ENCODE results near the gene INAFM2.

The INAFM2 gene

GRCh38 chr15:40332113-40332781 is 8.8 kb downstream of the INAFM2 start:
- TF ChIP-seq CTCF (IDR thresholded peaks at IDR 0.05; ENCODE audit: insufficient read depth, low read length, missing control alignments), result no peak
- ChIA-PET POLR2A (interaction anchor here (0.8 to 6.8 kb wide), 2 partner anchors 8 to 37 kb away, joined by 3 to 81 read pairs; partner anchors contain the start of gene CCDC9B), CTCF (interaction anchor here (0.9 to 21.8 kb wide), 4 partner anchors 7 to 91 kb away, joined by 3 to 385 read pairs (median 144); partner anchors contain the start of genes CCDC9B, INAFM2 and PLCB2)
- no peak overlapping the region for H3K4me3 ChIP-seq (ENCODE audit: low read depth, low read length)
- DNase-seq (ENCODE audit: low read depth, low spot score), result no peak

DNA sequence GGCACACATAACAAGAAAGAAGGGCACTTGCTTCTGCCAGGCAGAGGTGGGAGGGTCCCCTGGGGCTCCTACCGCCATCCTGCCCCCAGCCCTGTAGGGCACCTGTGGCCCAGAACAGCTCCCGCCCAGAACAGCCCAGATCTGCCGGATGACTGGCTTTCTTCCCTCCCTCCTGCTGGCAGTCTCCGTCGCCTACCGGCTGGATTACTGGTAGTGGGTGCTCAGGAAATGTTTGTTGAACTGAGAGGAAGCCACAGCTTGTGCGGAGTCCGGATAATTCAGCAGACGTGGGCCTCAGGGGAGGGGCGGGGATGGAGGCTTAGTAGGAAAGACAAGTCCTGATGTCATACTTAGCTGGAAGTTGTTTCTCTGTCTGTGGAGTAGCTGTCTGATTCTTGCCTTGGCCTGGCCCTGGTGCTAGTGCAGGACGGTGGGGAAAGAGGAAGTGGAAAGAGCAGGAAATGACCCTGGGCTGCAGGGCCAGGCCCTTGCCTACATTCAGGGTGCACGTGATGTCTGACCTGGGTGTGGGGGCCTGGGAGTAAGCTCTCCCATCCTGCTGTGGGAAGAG is 10.5 kb downstream of the INAFM2 start:
- no peak for DNase-seq (ENCODE audit: low read depth, low spot score)
- CTCF ChIA-PET, result interaction anchor here (1.1 to 21.8 kb wide), 6 partner anchors 5 to 57 kb away, joined by 3 to 385 read pairs (median 60); partner anchors contain the start of genes INAFM2, KNSTRN and PLCB2
- H3K4me3 ChIP-seq (ENCODE audit: low read depth, low read length), result no peak overlapping the region
- POLR2A ChIA-PET, result interaction anchor here (0.7 to 1.5 kb wide), 4 partner anchors 8 to 72 kb away, joined by 4 to 7 read pairs (median 4); partner anchors contain the start of genes INAFM2 and IVD
- TF ChIP-seq CTCF (IDR thresholded peaks at IDR 0.05; ENCODE audit: insufficient read depth, low read length, missing control alignments), result peak; percentile 10

GRCh38 chr15:40334541-40334940 is 11.0 kb downstream of the INAFM2 start:
- CTCF ChIA-PET, result interaction anchor here (1.1 to 21.8 kb wide), 6 partner anchors 6 to 58 kb away, joined by 3 to 385 read pairs (median 60); partner anchors contain the start of genes INAFM2, KNSTRN and PLCB2
- H3K4me3 ChIP-seq (ENCODE audit: low read depth, low read length), result no peak overlapping the region
- no peak for DNase-seq (ENCODE audit: low read depth, low spot score)
- POLR2A ChIA-PET, result interaction anchor here (0.9 to 1.5 kb wide), 2 partner anchors 9 to 12 kb away, joined by 4 to 7 read pairs; partner anchors contain the start of gene INAFM2
- TF ChIP-seq CTCF (IDR thresholded peaks at IDR 0.05; ENCODE audit: insufficient read depth, low read length, missing control alignments), result no peak

GRCh38 chr15:40334941-40335795 is 11.7 kb downstream of the INAFM2 start:
- TF ChIP-seq CTCF (IDR thresholded peaks at IDR 0.05; ENCODE audit: insufficient read depth, low read length, missing control alignments), result no peak
- H3K4me3 ChIP-seq (ENCODE audit: low read depth, low read length), result no peak overlapping the region
- no peak for DNase-seq (ENCODE audit: low read depth, low spot score)
- POLR2A ChIA-PET, result interaction anchor here (1.5 kb wide), 1 partner anchor 12 kb away, joined by 7 read pairs; the partner anchor contains the start of gene INAFM2
- CTCF ChIA-PET, result interaction anchor here (1.1 to 21.8 kb wide), 10 partner anchors 6 to 86 kb away, joined by 3 to 385 read pairs (median 86); partner anchors contain the start of genes DISP2, INAFM2, KNSTRN and PHGR1

DNA sequence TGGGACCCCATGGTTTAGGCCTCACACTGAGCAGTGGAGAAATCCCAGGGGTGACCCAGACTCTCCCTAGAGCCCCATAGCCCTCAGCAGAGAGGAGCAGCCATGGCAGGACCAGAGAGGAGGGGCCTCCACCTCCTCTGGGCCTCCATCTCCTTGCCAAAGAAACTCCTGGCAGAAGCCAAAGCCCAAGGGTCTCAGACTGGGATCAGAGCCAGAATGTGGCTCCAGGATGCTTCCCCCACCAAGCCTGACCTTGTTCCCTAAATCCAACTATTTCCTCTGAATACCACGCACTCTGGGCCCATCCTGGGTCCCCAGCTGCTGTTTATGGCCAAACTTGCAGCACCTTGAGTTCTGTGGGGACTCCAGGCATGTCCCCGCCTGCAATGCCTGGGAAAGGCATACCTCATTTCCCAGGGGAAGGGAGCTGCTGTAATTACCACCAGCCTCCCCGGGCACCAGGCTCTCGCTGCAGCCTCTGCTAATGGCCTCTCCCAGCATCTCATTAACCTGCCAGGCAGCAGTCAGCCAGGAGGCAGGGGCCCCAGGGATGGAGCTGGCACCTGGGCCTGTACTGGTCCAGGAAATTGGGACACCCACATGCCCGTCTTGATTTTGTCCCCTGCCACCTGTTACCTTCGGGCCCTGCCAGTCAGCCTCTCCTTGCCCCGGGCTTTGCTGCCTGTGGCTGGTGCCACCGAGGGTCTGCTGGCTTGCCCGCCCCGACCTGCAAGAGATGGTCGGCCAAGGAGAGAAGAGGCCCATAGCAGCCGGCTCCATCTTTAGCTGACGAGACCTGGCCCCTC is 12.6 kb downstream of the INAFM2 start:
- no peak overlapping the region for H3K4me3 ChIP-seq (ENCODE audit: low read depth, low read length)
- POLR2A ChIA-PET, result interaction anchor here (0.6 kb wide), 1 partner anchor 8 kb away, joined by 3 read pairs; no protein-coding TSS in a partner anchor
- TF ChIP-seq CTCF (IDR thresholded peaks at IDR 0.05; ENCODE audit: insufficient read depth, low read length, missing control alignments), result no peak
- CTCF ChIA-PET, result interaction anchor here (1.1 to 21.8 kb wide), 13 partner anchors 7 to 119 kb away, joined by 3 to 385 read pairs (median 18); partner anchors contain the start of genes DISP2, INAFM2, KNSTRN and PHGR1
- DNase-seq (ENCODE audit: low read depth, low spot score), result no peak
